HepG2 (cell line): ENCODE results near the gene HLA-F. TPM values are rescaled to one million over a fixed set of nuclear protein-coding genes. Genes with fewer than 3 reads are reported as not detected.

Experiments used
- ATAC-seq: fragments of 200-7000 bp; cut with Tn5 transposase; 3 replicates; pipeline ENCODE4 v1.9.1; 2020; ENCODE audit warnings: mild to moderate bottlenecking, moderate library complexity
- BruUV-seq: library from RNA; stranded (reverse); fragments of 400-500 nt; replicated peaks from 2 replicates; lab custom pipeline; 2021; lab: Mats Ljungman, UMichigan
- CTCF ChIA-PET: fragments of 300-600 bp; formaldehyde crosslinking; extraction: SDS; loops from one replicate; lab custom pipeline; 2021; ENCODE audit warnings: low total read pairs, inconsistent platforms, low intra/inter-chr PET ratio; lab: Yijun Ruan, JAX
- POLR2A ChIA-PET: fragments of 350-600 bp; sonication (Branson Sonifier 250); formaldehyde crosslinking; loops from one replicate; lab custom pipeline; 2020; ENCODE audit warnings: antibody characterized with exemption, inconsistent platforms; lab: Yijun Ruan, JAX
- DNase-seq: peaks from one replicate; pipeline ENCODE4 v3.0.0-alpha.2; 2015; ENCODE audit warnings: low spot score
- FAIRE-seq: peaks from 3 replicates; lab custom pipeline; 2011; peaks lifted over from hg19 to GRCh38; lab: Jason Lieb, UNC
- H2AFZ ChIP-seq: one replicate; pipeline ENCODE4 v1.6.1; 2011; ENCODE audit warnings: low read length, inconsistent platforms
- H3K27ac ChIP-seq: fragments of 300-600 bp; 3 replicates; pipeline ENCODE4 v1.8.0; 2011; ENCODE audit warnings: mixed run types, mild to moderate bottlenecking, mixed read lengths, low read length, inconsistent platforms; ENCODE audit not compliant: insufficient read depth; ENCODE audit errors: extremely low read length
- H3K27me3 ChIP-seq, 2 experiments: fragments of 200-600 bp in 1 of 2; 2 replicates in 1 of 2; 3 replicates in 1 of 2; pipeline versions ENCODE4 v1.6.0 to v1.8.0; 2011; ENCODE audit warnings: low read length in 2 of 2, mild to moderate bottlenecking in 2 of 2, moderate library complexity in 2 of 2, inconsistent platforms in 1 of 2; ENCODE audit not compliant: insufficient read depth in 2 of 2, control insufficient read depth in 1 of 2
- H3K36me3 ChIP-seq, 2 experiments: fragments of 200-600 bp in 1 of 2; replicated peaks in 1 of 2; 2 replicates in 1 of 2; 3 replicates in 1 of 2; pipeline versions ENCODE4 v1.5.1 to v1.8.0; 2011; ENCODE audit warnings: low read length in 2 of 2, inconsistent platforms in 1 of 2; ENCODE audit not compliant: insufficient read depth in 2 of 2, control insufficient read depth in 1 of 2
- H3K4me1 ChIP-seq: 2 replicates; pipeline ENCODE4 v1.5.1; 2012; ENCODE audit warnings: low read length, inconsistent platforms; ENCODE audit not compliant: insufficient read depth
- H3K4me2 ChIP-seq: 2 replicates; pipeline ENCODE4 v1.6.0; 2011; ENCODE audit warnings: low read depth, low read length, inconsistent platforms
- H3K4me3 ChIP-seq, 3 experiments: fragments of 200-600 bp in 1 of 3; sonication (generic), shearing (Covaris generic) in 1 of 3; replicated peaks in 1 of 3; 2 replicates each; pipeline ENCODE4 v1.5.1; 2011 to 2016; ENCODE audit warnings: low read length in 3 of 3, inconsistent platforms in 2 of 3, low read depth in 2 of 3, mild to moderate bottlenecking in 2 of 3, control low read depth in 1 of 3, mixed read lengths in 1 of 3; ENCODE audit not compliant: insufficient read depth in 1 of 3
- H3K79me2 ChIP-seq: one replicate; pipeline ENCODE4 v1.6.1; 2011; ENCODE audit warnings: low read length, inconsistent platforms; ENCODE audit not compliant: insufficient read depth
- H3K9ac ChIP-seq: 2 replicates; pipeline ENCODE4 v1.6.0; 2011; ENCODE audit warnings: mild to moderate bottlenecking, low read depth, low read length, inconsistent platforms; ENCODE audit not compliant: insufficient read depth
- H3K9me3 ChIP-seq: 2 replicates; pipeline ENCODE4 v1.5.1; 2012; ENCODE audit warnings: mild to moderate bottlenecking, low read length
- H4K20me1 ChIP-seq: 2 replicates; pipeline ENCODE4 v1.6.0; 2011; ENCODE audit warnings: inconsistent platforms, mild to moderate bottlenecking, low read length, moderate library complexity; ENCODE audit not compliant: insufficient read depth
- CCAR2 ChIP-seq: fragments of 200-400 bp; formaldehyde crosslinking; optimal IDR thresholded peaks from 2 replicates; pipeline ENCODE3; 2018; ENCODE audit warnings: low read depth, mild to moderate bottlenecking, low read length, moderate library complexity
- CSRNP2 ChIP-seq: sonication (generic); formaldehyde crosslinking; conservative IDR thresholded peaks from 2 replicates; pipeline ENCODE4 v1.8.0; 2022; ENCODE audit warnings: low read depth, missing genetic modification reagents
- DBP ChIP-seq: sonication (generic); formaldehyde crosslinking; IDR thresholded peaks from 2 replicates; pipeline ENCODE4 v1.4.0; 2020; ENCODE audit warnings: missing genetic modification reagents; ENCODE audit errors: not compliant biosample characterization
- ELF4 ChIP-seq: sonication (generic); formaldehyde crosslinking; IDR thresholded peaks from 2 replicates; pipeline ENCODE4 v1.5.0; 2020; ENCODE audit warnings: missing genetic modification reagents, mild to moderate bottlenecking, moderate library complexity, borderline replicate concordance
- ETS1 ChIP-seq: sonication (generic); formaldehyde crosslinking; IDR thresholded peaks from 2 replicates; pipeline ENCODE4 v1.4.0; 2020; ENCODE audit warnings: missing genetic modification reagents
- GABPA ChIP-seq, 2 experiments: IDR thresholded peaks; 2 replicates each; pipeline ENCODE4 v1.6.1; 2011 to 2016; ENCODE audit warnings: low read depth in 2 of 2, low read length in 1 of 2, missing biosample characterization in 1 of 2, missing genetic modification characterization in 1 of 2
- HDAC1 ChIP-seq: sonication (generic); formaldehyde crosslinking; IDR thresholded peaks from 2 replicates; pipeline ENCODE4 v1.5.1; 2020; ENCODE audit warnings: mild to moderate bottlenecking, missing genetic modification reagents
- ISL2 ChIP-seq: sonication (generic); formaldehyde crosslinking; IDR thresholded peaks from 2 replicates; pipeline ENCODE4 v1.5.0; 2020; ENCODE audit warnings: missing genetic modification reagents
- RORA ChIP-seq: sonication (generic); formaldehyde crosslinking; IDR thresholded peaks from 2 replicates; pipeline ENCODE4 v1.5.0; 2020; ENCODE audit warnings: mild to moderate bottlenecking, missing genetic modification reagents, moderate library complexity
- SMAD3 ChIP-seq: sonication (generic); formaldehyde crosslinking; IDR thresholded peaks from 2 replicates; pipeline ENCODE4 v1.4.0; 2020; ENCODE audit warnings: missing genetic modification reagents
- TAF15 ChIP-seq: fragments of 200-400 bp; formaldehyde crosslinking; IDR thresholded peaks from one replicate; pipeline ENCODE4 v1.6.1; 2018; ENCODE audit warnings: mild to moderate bottlenecking, low read depth, low read length; ENCODE audit not compliant: poor library complexity, severe bottlenecking
- ZNF124 ChIP-seq: sonication (generic); formaldehyde crosslinking; IDR thresholded peaks from 2 replicates; pipeline ENCODE4 v1.4.0; 2020; ENCODE audit warnings: missing genetic modification reagents
- ZNF446 ChIP-seq: sonication (generic); formaldehyde crosslinking; IDR thresholded peaks from 2 replicates; pipeline ENCODE4 v1.5.0; 2020; ENCODE audit warnings: mild to moderate bottlenecking, missing genetic modification reagents
- ZNF510 ChIP-seq: sonication (generic); formaldehyde crosslinking; IDR thresholded peaks from 2 replicates; pipeline ENCODE4 v1.4.0; 2020; ENCODE audit warnings: low read depth, mild to moderate bottlenecking, missing genetic modification reagents
- ZNF547 ChIP-seq: sonication (generic); formaldehyde crosslinking; IDR thresholded peaks from 2 replicates; pipeline ENCODE4 v1.5.1; 2020; ENCODE audit warnings: mild to moderate bottlenecking, missing genetic modification reagents
- ZNF83 ChIP-seq: sonication (generic); formaldehyde crosslinking; IDR thresholded peaks from 2 replicates; pipeline ENCODE4 v1.4.0; 2020; ENCODE audit warnings: missing genetic modification reagents, mild to moderate bottlenecking, borderline replicate concordance
- WGBS: methylation state at CpG from one replicate; pipeline ENCODE4 v1.1.6; 2017; ENCODE audit warnings: low lambda C conversion rate; 5-methylcytosine and 5-hydroxymethylcytosine counted together
- in situ Hi-C: cut with HindIII; loops from 2 replicates; pipeline ENCODE4 v1.10.0; 2017; ENCODE audit warnings: low pct_unique_long_range_greater_than_20kb; ENCODE audit not compliant: extremely low pct_ligation_motif_present
- intact Hi-C: fragments of 100-400 bp; cut with micrococcal nuclease; formaldehyde crosslinking; loops from one replicate; pipeline ENCODE4 v1.10.0; 2022; ENCODE audit not compliant: unreplicated experiment
- polyA plus RNA-seq, 8 experiments: library from polyadenylated mRNA; depleted of rRNA in 3 of 8; stranded (reverse) in 7 of 8; unstranded in 1 of 8; fragments of >200 nt; fragmentation: Illumina TruSeq in 4 of 8; extraction: Trizol in 4 of 8; gene quantifications; 2 replicates each; pipeline versions ENCODE4 v1.2.1 to v1.2.3, GENCODE V29; 2011 to 2016; ENCODE audit warnings: low read depth in 4 of 8, missing spikeins in 1 of 8, mixed read lengths in 1 of 8; ENCODE audit not compliant: insufficient read depth in 1 of 8
- total RNA-seq, 5 experiments: library from RNA; depleted of rRNA; stranded (reverse); fragments of >200 nt; fragmentation: Illumina TruSeq; extraction: Trizol; gene quantifications; 2 replicates each; pipeline ENCODE4 v1.2.3, GENCODE V29; 2016; ENCODE audit warnings: low read depth in 1 of 5

The HLA-F gene
- total and polyA plus RNA-seq, 2 of the 13 experiments (the other 11 are each of a cell fraction or from before 2014, with no cell fraction given): 6.0 to 6.1 TPM

- TF ChIP-seq ZNF83 (CRISPR knock-in tag): no peak
- TF ChIP-seq ZNF547 (CRISPR knock-in tag): no peak
- no peak for TF ChIP-seq ISL2 (CRISPR knock-in tag)
- TF ChIP-seq ZNF124 (CRISPR knock-in tag): no peak
- TF ChIP-seq DBP (CRISPR knock-in tag): no peak
- TF ChIP-seq ZNF510 (CRISPR knock-in tag): no peak
- no peak for TF ChIP-seq SMAD3 (CRISPR knock-in tag)
- no peak for TF ChIP-seq ELF4 (CRISPR knock-in tag)
- TF ChIP-seq HDAC1 (CRISPR knock-in tag): no peak
- no peak for TF ChIP-seq ZNF446 (CRISPR knock-in tag)
- TF ChIP-seq GABPA (IDR thresholded peaks at IDR 0.05; ENCODE audit: low read depth, low read length): no peak
- no peak for TF ChIP-seq GABPA (CRISPR knock-in tag; IDR thresholded peaks at IDR 0.05; ENCODE audit: low read depth)
Observed at GRCh38 chr6:29762781-29763214, 39.6 kb downstream of the HLA-F start (continued).

DNA sequence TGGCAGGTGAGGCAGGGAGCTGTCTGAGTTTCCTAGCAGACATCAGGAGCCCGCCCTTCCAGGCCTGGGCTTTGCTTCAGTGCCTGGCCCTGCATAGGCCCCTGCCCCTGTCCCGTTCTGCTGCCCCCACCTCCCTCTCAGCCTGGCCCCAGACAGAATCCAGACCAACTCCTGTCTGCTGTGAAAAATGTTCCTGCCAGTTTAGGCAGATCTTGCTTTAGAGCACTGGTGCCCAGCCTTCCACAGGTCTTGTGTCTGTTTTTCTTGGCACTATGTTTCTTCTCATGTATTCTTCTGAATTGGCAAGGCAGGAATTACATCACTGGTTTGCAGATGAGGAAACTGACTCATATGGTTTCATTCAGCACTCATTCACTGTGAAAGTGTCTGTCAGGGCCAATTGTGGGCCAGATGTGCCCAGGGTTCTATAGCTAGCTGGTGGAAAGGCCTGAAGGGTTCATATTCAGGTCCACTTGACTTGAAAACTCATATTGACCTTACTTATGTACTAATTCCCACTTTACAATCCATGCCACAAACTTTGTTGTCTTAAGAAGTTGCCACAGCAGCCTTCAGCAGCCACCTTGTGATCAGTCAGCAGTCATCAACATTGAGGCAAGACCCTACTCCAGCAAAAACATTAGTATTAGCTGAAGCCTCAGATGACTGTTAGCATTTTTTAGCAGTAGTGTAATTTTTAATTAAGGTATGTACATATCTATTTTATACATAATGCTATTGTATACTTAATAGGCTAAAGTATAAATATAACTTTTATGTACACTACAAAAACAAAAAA, 40.5 kb downstream of the HLA-F start:
- H3K27ac ChIP-seq: no peak overlapping the region
- FAIRE-seq (no peak), ATAC-seq (no peak), DNase-seq (no peak)
- CTCF ChIA-PET: no interaction called here
- no TSS peak for BruUV-seq
- no peak overlapping the region for H3K4me2 ChIP-seq
- no peaks in the 10 kb centered on the region for H3K4me1 ChIP-seq
- H2AFZ ChIP-seq: no peak overlapping the region
- no peaks in the 10 kb centered on the region for H4K20me1 ChIP-seq
- in situ Hi-C loops (no loop called here), intact Hi-C loops (no loop called here)
- no peak overlapping the region for H3K9ac ChIP-seq
- no peaks in the 10 kb centered on the region for H3K36me3 ChIP-seq
- POLR2A ChIA-PET: no interaction called here
- no peaks in the 10 kb centered on the region for H3K79me2 ChIP-seq
- peaks cover 0 to 25% of the 10 kb centered on the region in 2 experiments; a peak in 3 of 5 replicates for H3K27me3 ChIP-seq
- H3K4me3 ChIP-seq: no peak overlapping the region
- 6% methylated on average over 2 of the region's 2 CpGs for WGBS
- H3K9me3 ChIP-seq: no peaks in the 10 kb centered on the region
- no peak for TF ChIP-seq ETS1
- no peak for TF ChIP-seq CCAR2
- no peak for TF ChIP-seq CSRNP2 (CRISPR knock-in tag)
- no peak for TF ChIP-seq RORA
- TF ChIP-seq TAF15: no peak
